NCI-H345 treated with DMSO at 0.1 percent for 48 hours (cell line): ENCODE results near the gene CDH23.

Experiments
- DNase-seq: peaks from one replicate; lab custom pipeline; 2025; ENCODE audit not compliant: unreplicated experiment; lab: John Stamatoyannopoulos, UW

CDH23 gene

GRCh38 chr10:71746344-71747037, 349.8 kb downstream of the CDH23 start:
- no peak for DNase-seq

- no peak for DNase-seq
Measured at GRCh38 chr10:71747039-71747531, 350.4 kb downstream of the CDH23 start.

GRCh38 chr10:71747551-71748523, 351.1 kb downstream of the CDH23 start:
- no peak for DNase-seq

- no peak for DNase-seq
Measured at GRCh38 chr10:71748671-71749191, 352.0 kb downstream of the CDH23 start.

- DNase-seq = no peak
Measured at GRCh38 chr10:71749396-71749795, 352.7 kb downstream of the CDH23 start.

- no peak for DNase-seq
Measured at GRCh38 chr10:71750124-71750841, 353.6 kb downstream of the CDH23 start.

GRCh38 chr10:71750986-71751385, 354.3 kb downstream of the CDH23 start:
- DNase-seq = no peak

GRCh38 chr10:71751515-71752224, 354.9 kb downstream of the CDH23 start:
- DNase-seq = no peak

- no peak for DNase-seq
Measured at GRCh38 chr10:71752391-71753090, 355.8 kb downstream of the CDH23 start.

- DNase-seq = no peak
Measured at GRCh38 chr10:71753091-71753959, 356.6 kb downstream of the CDH23 start.

GRCh38 chr10:71753960-71754505, 357.3 kb downstream of the CDH23 start:
- DNase-seq = no peak

- DNase-seq = no peak
Measured at GRCh38 chr10:71754562-71754961, 357.8 kb downstream of the CDH23 start.

GRCh38 chr10:71755179-71755879, 358.6 kb downstream of the CDH23 start:
- DNase-seq = no peak

- no peak for DNase-seq
Measured at GRCh38 chr10:71756311-71757191, 359.8 kb downstream of the CDH23 start.

GRCh38 chr10:71757399-71757922, 360.7 kb downstream of the CDH23 start:
- no peak for DNase-seq

- DNase-seq = no peak
Measured at GRCh38 chr10:71761105-71761511, 364.4 kb downstream of the CDH23 start.
